Heart right ventricle (tissue), 16 donors: ENCODE data around the gene TANGO2. TPM values are rescaled to one million over a fixed set of nuclear protein-coding genes. Genes with fewer than 3 reads are reported as not detected.

Experiments used
- ATAC-seq, 8 donors: fragments of 200-7000 bp; cut with Tn5 transposase; one replicate each; pipeline ENCODE4 v1.9.1; 2020; ENCODE audit warnings: mild to moderate bottlenecking in 8 of 8, moderate library complexity in 8 of 8, moderate number of reproducible peaks in 1 of 8
- DNase-seq, 2 donors: peaks; one replicate each; pipeline ENCODE4 v3.0.0-alpha.2; 2020
- H3K27ac ChIP-seq, 10 donors: fragments of 200-600 bp; sonication (generic) in 2 of 10; one replicate each; pipeline versions ENCODE4 v1.5.0 to v1.8.0; 2020 to 2022; ENCODE audit warnings: mild to moderate bottlenecking in 3 of 10
- H3K27me3 ChIP-seq, 7 donors: fragments of 200-600 bp; one replicate each; pipeline ENCODE4 v1.8.0; 2021 to 2022; ENCODE audit warnings: mild to moderate bottlenecking in 2 of 7
- H3K36me3 ChIP-seq, 9 donors: fragments of 200-600 bp; sonication (generic) in 1 of 9; one replicate each; pipeline versions ENCODE4 v1.5.0 to v1.8.0; 2020 to 2022; ENCODE audit warnings: mild to moderate bottlenecking in 2 of 9
- H3K4me1 ChIP-seq, 9 donors: fragments of 200-600 bp; sonication (generic) in 1 of 9; one replicate each; pipeline versions ENCODE4 v1.5.0 to v1.8.0; 2020 to 2022; ENCODE audit warnings: mild to moderate bottlenecking in 4 of 9
- H3K4me3 ChIP-seq, 10 donors: fragments of 200-600 bp; sonication (generic) in 2 of 10; one replicate each; pipeline versions ENCODE4 v1.5.0 to v1.8.0; 2020 to 2022; ENCODE audit warnings: mild to moderate bottlenecking in 7 of 10, moderate library complexity in 2 of 10
- H3K9me3 ChIP-seq, 11 donors: fragments of 200-600 bp in 10 of 11; sonication (generic) in 2 of 11; one replicate each; pipeline versions ENCODE4 v1.5.0 to v1.8.0; 2013 to 2022; ENCODE audit warnings: mild to moderate bottlenecking in 2 of 11, control low read depth in 1 of 11, moderate library complexity in 1 of 11
- WGBS, 2 donors: extraction: QIAGEN DNeasy Blood & Tissue Kit; methylation state at CpG; one replicate each; pipeline ENCODE4 v1.1.7; 2013; ENCODE audit warnings: inconsistent platforms in 1 of 2; 5-methylcytosine and 5-hydroxymethylcytosine counted together
- intact Hi-C, 10 donors: fragments of 100-400 bp; cut with DNase I; formaldehyde crosslinking; loops; one replicate each; pipeline versions ENCODE4 v1.11.1 to v1.14.2; 2022
- polyA plus RNA-seq, 2 donors: library from polyadenylated mRNA; stranded (reverse); fragments of 200-250 nt; gene quantifications; one replicate each; pipeline ENCODE4 v1.2.3, GENCODE V29; 2013
- total RNA-seq, 10 donors: library from RNA; stranded (reverse); fragmentation: NEBNext Ultra II Directional in 3 of 10; extraction: Animal tissue kit (Norgen Biotek cat#: 25700) in 3 of 10; gene quantifications; one replicate each; pipeline versions ENCODE4 v1.2.1 to v1.2.4, GENCODE V29; 2021 to 2023
- TF ChIP-seq, protein P1 (sequence below), 9 donors: fragments of 200-600 bp; sonication (generic) in 2 of 9; IDR thresholded peaks; one replicate each; pipeline versions ENCODE4 v1.5.0 to v1.8.0; 2021 to 2022; ENCODE audit warnings: antibody characterized with exemption in 9 of 9, mild to moderate bottlenecking in 5 of 9, moderate library complexity in 1 of 9
- donor health status: Arrhythmogenic right ventricular cardiomyopathy.
- donor health status: ischemic (EF 13 %, LVEDD 7.1; RV severe dilation, severe dysfunction).
- donor health status: healthy with polysubstance abuse.
- donor health status: DM: no; HTN: yes; CAD: no.
- donor health status: DM: no; HTN: no; CAD: no.
- donor health status: ischemic (EF 25% LVEDD 6.9; RV normal size, moderate dysfunction).
- donor health status: ischemic (EF 25% LVEDD 5.7; RV mildly dilated, moderate dysfunction).
- donor health status: healthy.
- donor health status: DM: yes; HTN: yes; CAD: no.
- donor health status: Ischemic cardiomyopathy.
- donor health status: ischemic (EF 35%, LVEDD 5.7; RV mildly dilated, moderate dysfunction).
- donor health status: nonischemic (EF 11% LVEDD 7.7; RV severe dilation, severe dysfunction).
- donor health status: DM: yes; HTN: yes; CAD: no.
- donor health status: PGD.
- donor health status: ischemic (EF 29% LVEDD 5.4; RV normal size, mild dysfunction).
- donor health status: nonischemic (EF 23%, LVEDD 6.1; RV moderate dilation, normal function).

TANGO2 gene
- total and polyA plus RNA-seq, 12 donors = 34.1 to 139 (median 81.0) TPM

DNA sequence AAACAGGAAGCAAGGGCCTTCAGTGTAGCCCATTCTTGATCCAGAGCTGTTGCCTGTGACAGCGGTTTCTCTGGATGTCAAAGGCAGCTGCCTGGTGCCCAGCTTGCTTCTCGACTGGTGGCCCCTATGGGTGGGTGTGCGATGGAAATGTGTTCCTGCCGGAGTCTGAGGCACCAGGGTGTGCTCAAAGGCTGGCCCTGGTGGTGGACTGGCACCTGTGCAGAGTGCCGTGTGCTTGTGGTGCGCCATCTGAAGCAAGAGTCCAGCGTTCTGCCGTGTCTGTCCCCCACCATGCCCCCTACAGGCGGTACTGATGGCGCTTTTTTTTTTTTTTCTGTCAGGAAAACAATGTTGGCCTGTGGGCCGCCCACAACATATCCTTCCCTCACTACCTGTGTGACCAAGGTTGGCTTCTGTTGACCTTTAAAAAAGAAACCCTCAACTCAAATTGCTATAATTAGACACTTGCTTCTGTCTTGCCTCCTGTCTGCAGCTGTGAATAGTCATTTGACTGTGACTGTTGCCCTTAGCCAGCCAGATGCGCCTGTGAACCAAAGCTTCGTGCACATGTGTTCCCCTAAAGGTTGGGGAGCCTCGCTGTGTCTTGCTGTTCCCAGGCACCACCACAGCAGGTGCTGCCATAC, 90.3 kb downstream of the TANGO2 start:
- H3K4me3 ChIP-seq = no peak overlapping the region
- TF ChIP-seq, protein P1, sequence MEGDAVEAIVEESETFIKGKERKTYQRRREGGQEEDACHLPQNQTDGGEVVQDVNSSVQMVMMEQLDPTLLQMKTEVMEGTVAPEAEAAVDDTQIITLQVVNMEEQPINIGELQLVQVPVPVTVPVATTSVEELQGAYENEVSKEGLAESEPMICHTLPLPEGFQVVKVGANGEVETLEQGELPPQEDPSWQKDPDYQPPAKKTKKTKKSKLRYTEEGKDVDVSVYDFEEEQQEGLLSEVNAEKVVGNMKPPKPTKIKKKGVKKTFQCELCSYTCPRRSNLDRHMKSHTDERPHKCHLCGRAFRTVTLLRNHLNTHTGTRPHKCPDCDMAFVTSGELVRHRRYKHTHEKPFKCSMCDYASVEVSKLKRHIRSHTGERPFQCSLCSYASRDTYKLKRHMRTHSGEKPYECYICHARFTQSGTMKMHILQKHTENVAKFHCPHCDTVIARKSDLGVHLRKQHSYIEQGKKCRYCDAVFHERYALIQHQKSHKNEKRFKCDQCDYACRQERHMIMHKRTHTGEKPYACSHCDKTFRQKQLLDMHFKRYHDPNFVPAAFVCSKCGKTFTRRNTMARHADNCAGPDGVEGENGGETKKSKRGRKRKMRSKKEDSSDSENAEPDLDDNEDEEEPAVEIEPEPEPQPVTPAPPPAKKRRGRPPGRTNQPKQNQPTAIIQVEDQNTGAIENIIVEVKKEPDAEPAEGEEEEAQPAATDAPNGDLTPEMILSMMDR (IDR thresholded peaks at IDR 0.05) = peak in 7 of 9 donors; percentile 21 to 46 (median 23)
- H3K4me1 ChIP-seq = peaks cover 7 to 24% (median 12%) of the 10 kb centered on the region in 9 donors
- DNase-seq = peak in 1 of 2 donors; percentile 9
- H3K27me3 ChIP-seq = no peaks in the 10 kb centered on the region
- no peaks in the 10 kb centered on the region for H3K9me3 ChIP-seq
- 56 to 60% methylated on average over 14 of the region's 14 CpGs for WGBS, 2 donors
- intact Hi-C loops = loop anchor here in 1 of 10 donors (10.0 kb wide), 1 partner anchor 146 kb away; no protein-coding TSS in a partner anchor
- ATAC-seq = peak in 2 of 8 donors; percentile 5 to 17
- H3K36me3 ChIP-seq = peaks cover 14 to 99% (median 59%) of the 10 kb centered on the region in 9 donors
- no peak overlapping the region for H3K27ac ChIP-seq

DNA sequence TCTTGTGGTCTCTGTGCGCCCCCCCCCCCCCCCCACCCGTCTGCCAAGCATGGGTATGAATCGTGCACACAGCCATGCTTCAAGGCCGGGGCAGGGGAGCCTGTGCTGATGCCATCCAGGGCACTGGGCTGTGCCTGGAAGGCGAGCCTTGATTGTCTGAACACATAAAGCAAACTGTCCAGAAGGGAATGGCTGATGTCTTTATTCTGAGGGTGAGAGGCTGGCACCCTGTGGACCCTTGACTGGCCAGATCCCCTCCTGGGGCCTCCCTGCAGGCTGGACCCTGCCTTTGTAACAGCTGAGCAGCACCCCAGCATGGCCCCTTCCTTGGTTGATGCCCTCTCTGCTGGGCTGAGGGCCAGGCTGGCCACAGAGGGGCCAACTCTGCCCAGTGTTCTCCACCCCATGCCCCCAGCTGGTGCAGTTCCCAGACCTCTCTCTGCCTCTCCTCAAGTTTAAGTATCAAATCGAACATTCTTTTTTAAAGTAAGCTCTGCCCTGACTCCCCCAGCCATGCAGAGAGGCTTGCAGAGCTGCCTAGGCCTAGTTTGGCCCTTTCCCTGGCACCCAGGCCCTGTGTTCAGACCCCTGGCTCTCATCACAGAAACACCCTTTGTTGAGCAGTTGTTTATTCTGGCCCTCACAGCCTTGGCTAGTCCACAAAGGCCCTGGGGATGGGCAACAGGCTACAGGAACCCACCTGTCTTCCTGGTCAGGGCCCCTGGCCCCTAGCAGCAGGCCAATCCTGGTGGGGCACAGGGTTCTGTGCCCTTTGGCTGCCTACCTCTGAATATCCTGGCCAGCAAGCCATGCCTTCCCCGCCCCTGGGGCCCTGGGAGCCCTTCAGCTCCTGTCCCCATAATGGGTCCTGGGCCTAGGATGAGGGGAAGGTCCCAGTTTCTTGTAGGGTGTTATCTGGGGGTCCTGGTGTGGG, 91.0 kb downstream of the TANGO2 start:
- Histone ChIP-seq H3K4me1 (peaks cover 10 to 30% (median 20%) of the 10 kb centered on the region in 9 donors), H3K4me3 (no peak overlapping the region)
- DNase-seq = peak in 1 of 2 donors; percentile 6

DNA sequence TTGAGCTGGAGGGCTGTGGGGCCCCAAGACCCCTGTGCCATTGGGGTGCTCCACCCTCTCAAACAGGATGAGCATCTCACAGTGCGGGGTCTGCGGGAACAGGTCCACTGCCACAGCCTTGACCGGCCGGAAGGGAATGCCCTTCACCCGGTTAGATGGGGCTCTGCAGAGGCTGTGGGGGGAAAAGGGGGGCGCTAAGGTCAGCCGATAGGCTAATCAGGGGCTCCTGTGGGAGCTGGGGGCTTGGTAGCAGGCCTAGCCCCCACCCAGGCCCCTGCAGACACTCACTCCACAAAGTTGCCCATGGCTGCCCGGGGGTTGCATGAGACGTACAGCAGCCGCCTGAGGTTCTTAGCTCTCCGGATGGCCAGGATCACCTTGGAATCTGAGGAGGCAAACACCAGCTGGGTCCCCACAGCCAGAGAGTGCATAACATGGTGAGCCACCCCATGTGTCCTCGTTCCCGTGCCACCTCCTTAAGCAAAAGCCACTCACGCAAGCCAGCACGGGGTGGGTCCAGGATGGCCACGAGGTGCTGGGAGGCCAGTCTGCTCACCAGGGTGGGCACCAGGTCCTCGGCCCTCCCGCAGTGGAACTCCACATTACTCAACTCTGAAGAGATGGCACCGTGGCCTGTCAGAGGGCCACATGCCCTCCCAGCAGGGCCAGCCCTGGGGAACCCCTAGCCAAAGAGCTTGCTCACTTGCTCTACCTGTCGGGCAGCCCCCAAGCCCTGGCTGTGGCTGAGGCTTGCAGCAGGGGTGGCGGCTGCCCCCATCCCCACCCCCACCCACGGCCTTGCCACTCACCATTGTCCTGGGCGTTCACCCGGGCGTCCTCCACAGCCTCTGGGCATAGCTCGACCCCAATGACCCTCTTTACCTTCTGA, 92.0 kb downstream of the TANGO2 start:
- peaks cover 11 to 32% (median 22%) of the 10 kb centered on the region in 9 donors for H3K4me1 ChIP-seq
- no peak overlapping the region for H3K4me3 ChIP-seq
- peaks cover 0 to 82% (median 42%) of the 10 kb centered on the region in 9 donors for H3K36me3 ChIP-seq
- ATAC-seq (no peak), DNase-seq (peak in 1 of 2 donors; percentile 12)
- intact Hi-C loops = loop anchor here in 1 of 10 donors (10.0 kb wide), 1 partner anchor 148 kb away; no protein-coding TSS in a partner anchor
- H3K27ac ChIP-seq = peak overlapping the region in 1 of 10 donors; percentile 43
- WGBS, 2 donors = 89 to 91% methylated on average over 26 of the region's 26 CpGs
- no peaks in the 10 kb centered on the region for H3K27me3 ChIP-seq
- no peaks in the 10 kb centered on the region for H3K9me3 ChIP-seq
- TF ChIP-seq, protein P1 (IDR thresholded peaks at IDR 0.05) = no peak

More for the DNA sequence above, 91.0 kb downstream of the TANGO2 start:
- H3K9me3 ChIP-seq = no peaks in the 10 kb centered on the region
- peaks cover 7 to 91% (median 51%) of the 10 kb centered on the region in 9 donors for H3K36me3 ChIP-seq
- peak overlapping the region in 3 of 10 donors; percentile 20 to 43 (median 23) for H3K27ac ChIP-seq
- ATAC-seq = no peak
- intact Hi-C loops = loop anchor here in 1 of 10 donors (10.0 kb wide), 1 partner anchor 147 kb away; no protein-coding TSS in a partner anchor
- WGBS, 2 donors = 64 to 84% methylated on average over 7 of the region's 7 CpGs
- TF ChIP-seq, protein P1 (IDR thresholded peaks at IDR 0.05) = no peak
- no peaks in the 10 kb centered on the region for H3K27me3 ChIP-seq
